ENCODE data around the gene BRAF.

Gene BRAF

GRCh38 chr7:140831724-140832123 is 93.0 kb downstream of the BRAF start:
- no peak for TF ChIP-seq ZNF280C (tag by site-specific recombination; IDR thresholded peaks at IDR 0.05)
- no peak for TF ChIP-seq ZNF248 (tag by site-specific recombination; IDR thresholded peaks at IDR 0.05)
- TF ChIP-seq SCRT2 (tag by site-specific recombination; IDR thresholded peaks at IDR 0.05), result no peak
- no peak for TF ChIP-seq SP7 (tag by site-specific recombination; IDR thresholded peaks at IDR 0.05)
- TF ChIP-seq ZNF138 (tag by site-specific recombination; IDR thresholded peaks at IDR 0.05; ENCODE audit: borderline replicate concordance), result no peak
- no peak for TF ChIP-seq ZNF391 (tag by site-specific recombination; IDR thresholded peaks at IDR 0.05; ENCODE audit: borderline replicate concordance, low read depth)
- TF ChIP-seq IKZF3 (tag by site-specific recombination; IDR thresholded peaks at IDR 0.05), result no peak
- TF ChIP-seq SP3 (tag by site-specific recombination; IDR thresholded peaks at IDR 0.05), result no peak
- TF ChIP-seq GFI1B (tag by site-specific recombination; IDR thresholded peaks at IDR 0.05), result no peak
- TF ChIP-seq ZNF311 (tag by site-specific recombination; IDR thresholded peaks at IDR 0.05; ENCODE audit: borderline replicate concordance), result no peak
- no peak for TF ChIP-seq ZNF23 (tag by site-specific recombination; IDR thresholded peaks at IDR 0.05; ENCODE audit: borderline replicate concordance)
- no peak for TF ChIP-seq ZNF18 (tag by site-specific recombination; IDR thresholded peaks at IDR 0.05)
- no peak for TF ChIP-seq ZBTB48 (tag by site-specific recombination; IDR thresholded peaks at IDR 0.05)
- no peak for TF ChIP-seq ZNF169 (tag by site-specific recombination; IDR thresholded peaks at IDR 0.05)
- no peak for TF ChIP-seq ZNF133 (tag by site-specific recombination; IDR thresholded peaks at IDR 0.05)
- TF ChIP-seq GLIS2 (tag by site-specific recombination; IDR thresholded peaks at IDR 0.05), result no peak
- no peak for TF ChIP-seq ZNF837 (tag by site-specific recombination; IDR thresholded peaks at IDR 0.05)
- TF ChIP-seq ZNF335 (tag by site-specific recombination; conservative IDR thresholded peaks at IDR 0.05), result no peak
- Histone ChIP-seq H3K27ac (ENCODE audit: extremely low read depth, low read depth, low read length) (no peak overlapping the region), H3K36me3 (ENCODE audit: control insufficient read depth in 2 of 2, insufficient read depth in 1 of 2, low read length in 2 of 2) (peaks cover 0 to 18% of the 10 kb centered on the region in 2 experiments; a peak in 1 of 3 replicates), H3K4me1 (ENCODE audit: control insufficient read depth, insufficient read depth, low read length) (no peaks in the 10 kb centered on the region), H3K9me3 (ENCODE audit: control insufficient read depth, insufficient read depth, low read depth, low read length) (no peaks in the 10 kb centered on the region), H3K4me3 (ENCODE audit: low read depth, low read length) (no peak overlapping the region)
- ChIA-PET POLR2A (no interaction called here), CTCF (interaction anchor here (0.9 kb wide), 1 partner anchor 20 kb away, joined by 5 read pairs; no protein-coding TSS in a partner anchor)

- H3K4me3 ChIP-seq (ENCODE audit: low read depth, low read length), result no peak overlapping the region
- ChIA-PET CTCF (interaction anchor here (0.6 to 1.2 kb wide), 2 partner anchors 14 to 28 kb away, joined by 3 read pairs; no protein-coding TSS in a partner anchor), POLR2A (no interaction called here)
- no peaks in the 10 kb centered on the region for H3K9me3 ChIP-seq (ENCODE audit: control insufficient read depth, insufficient read depth, low read depth, low read length)
- H3K36me3 ChIP-seq (ENCODE audit: control insufficient read depth in 2 of 2, insufficient read depth in 1 of 2, low read length in 2 of 2), result peaks cover 0 to 19% of the 10 kb centered on the region in 2 experiments; a peak in 1 of 3 replicates
- H3K4me1 ChIP-seq (ENCODE audit: control insufficient read depth, insufficient read depth, low read length), result no peaks in the 10 kb centered on the region
- H3K27ac ChIP-seq (ENCODE audit: extremely low read depth, low read depth, low read length), result no peak overlapping the region
- TF ChIP-seq ZBTB11 (tag by site-specific recombination; conservative IDR thresholded peaks at IDR 0.05; ENCODE audit: low read depth) (no peak), EGR2 (tag by site-specific recombination; IDR thresholded peaks at IDR 0.05; ENCODE audit: low read depth) (no peak), ZBTB17 (tag by site-specific recombination; IDR thresholded peaks at IDR 0.05) (no peak), HOXC10 (CRISPR knock-in tag; IDR thresholded peaks at IDR 0.05) (no peak), GLI4 (tag by site-specific recombination; IDR thresholded peaks at IDR 0.05) (no peak), SALL2 (tag by site-specific recombination; IDR thresholded peaks at IDR 0.05; ENCODE audit: borderline replicate concordance) (no peak), PATZ1 (tag by site-specific recombination; IDR thresholded peaks at IDR 0.05) (no peak), ZNF692 (tag by site-specific recombination; IDR thresholded peaks at IDR 0.05) (no peak), ZNF549 (tag by site-specific recombination; IDR thresholded peaks at IDR 0.05) (no peak)
Observed at GRCh38 chr7:140829720-140830119, 95.0 kb downstream of the BRAF start.

Data from HEK293 (cell line).